Hematopoietic multipotent progenitor cell treated with erythropoietin and hydrocortisone succinate and interleukin-3 and kit ligand, for 17 days (in vitro differentiated cells): ENCODE data around the gene ADGRL3.

Experiments used
- DNase-seq: peaks from one replicate; pipeline ENCODE4 v3.0.0-alpha.2; 2015; ENCODE audit warnings: low spot score

Gene ADGRL3

DNA sequence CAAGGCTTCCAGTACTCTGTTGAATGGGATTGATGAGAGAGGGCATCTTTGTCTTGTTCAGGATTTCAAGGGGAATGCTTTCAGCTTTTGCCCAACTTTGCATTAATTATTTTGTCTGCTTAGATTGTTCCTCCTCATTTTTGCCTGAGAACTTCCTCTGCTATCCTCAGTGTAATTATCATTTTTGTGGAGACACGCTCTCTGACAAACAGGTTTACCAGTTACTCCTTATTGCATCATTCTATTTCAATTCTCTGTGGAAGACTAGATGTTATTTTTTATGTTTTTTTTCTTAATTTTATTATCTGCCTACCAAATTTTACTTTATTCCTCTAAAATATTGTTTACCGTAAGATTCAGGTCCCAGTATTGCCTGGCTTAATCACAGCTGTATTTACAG lies 349.2 kb downstream of the ADGRL3 start:
- DNase-seq: no peak

DNA sequence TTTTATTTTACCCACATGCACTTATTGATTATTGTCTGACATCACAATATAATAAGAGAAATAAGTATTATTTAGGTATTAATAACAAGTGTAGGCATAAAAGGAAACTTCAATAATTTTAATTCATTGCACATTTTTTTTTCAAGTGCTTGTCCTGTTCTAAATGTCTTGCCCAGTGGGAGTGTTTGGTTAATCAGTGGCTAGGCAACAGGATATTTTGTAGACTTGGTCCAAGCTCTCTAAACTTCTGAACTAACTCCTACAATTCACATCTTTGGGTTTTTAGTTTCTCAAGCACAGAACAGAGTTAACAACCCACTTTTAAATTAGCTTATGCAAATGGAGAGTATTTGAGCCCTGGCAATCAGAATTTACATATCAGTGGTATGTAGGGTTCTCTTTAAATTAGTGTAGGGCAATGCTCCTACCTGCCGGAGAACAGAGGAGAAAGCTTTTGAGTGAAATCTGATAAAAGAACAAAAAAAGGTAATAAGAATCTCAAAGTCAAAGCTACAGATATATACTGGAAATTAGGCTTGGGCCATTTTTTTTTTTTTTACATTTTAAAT lies 353.5 kb downstream of the ADGRL3 start:
- no peak for DNase-seq

DNA sequence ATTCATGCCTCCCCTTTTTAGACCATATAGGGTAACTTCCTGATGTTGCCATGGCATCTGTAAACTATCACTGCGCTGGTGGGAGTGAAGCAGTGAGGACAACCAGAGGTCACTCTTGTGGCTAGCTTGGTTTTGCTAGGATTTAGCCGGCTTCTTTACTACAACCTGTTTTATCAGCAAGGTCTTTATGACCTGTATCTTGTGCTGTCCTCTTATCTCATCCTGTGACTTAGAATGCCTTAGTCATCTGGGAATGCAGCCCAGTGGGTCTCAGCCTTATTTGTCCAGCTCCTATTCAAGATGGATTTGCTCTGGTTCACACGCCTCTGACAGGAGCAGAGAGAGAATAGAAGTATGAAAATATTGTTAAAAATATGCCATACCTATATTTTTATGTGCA lies 355.7 kb downstream of the ADGRL3 start:
- no peak for DNase-seq

- DNase-seq: no peak
These were observed 356.2 kb downstream of the ADGRL3 start for GRCh38 chr4:61556277-61556676.

GRCh38 chr4:61559396-61559795 lies 359.3 kb downstream of the ADGRL3 start:
- DNase-seq: no peak

GRCh38 chr4:61561028-61561427 lies 360.9 kb downstream of the ADGRL3 start:
- DNase-seq: no peak

GRCh38 chr4:61571761-61572559 lies 371.8 kb downstream of the ADGRL3 start:
- DNase-seq: no peak

DNA sequence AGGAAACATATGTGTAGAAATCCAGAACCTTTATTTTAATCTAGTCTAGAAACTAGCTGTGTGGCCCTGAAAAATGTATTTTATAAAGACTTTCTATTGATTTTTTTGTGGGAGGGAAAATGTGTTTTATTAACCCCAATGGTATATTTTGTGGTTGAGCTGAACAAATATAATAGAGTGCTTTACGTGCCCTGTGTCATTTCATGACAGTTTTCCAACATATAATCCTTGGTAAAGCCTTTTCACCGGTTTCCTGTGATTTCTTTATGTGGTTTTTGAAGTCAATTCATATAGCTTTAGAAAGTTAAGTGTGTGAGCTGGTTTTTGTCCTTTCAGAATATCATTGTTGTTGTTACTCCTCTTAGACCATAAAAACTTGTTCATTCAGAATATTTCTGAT lies 375.7 kb downstream of the ADGRL3 start:
- no peak for DNase-seq

DNA sequence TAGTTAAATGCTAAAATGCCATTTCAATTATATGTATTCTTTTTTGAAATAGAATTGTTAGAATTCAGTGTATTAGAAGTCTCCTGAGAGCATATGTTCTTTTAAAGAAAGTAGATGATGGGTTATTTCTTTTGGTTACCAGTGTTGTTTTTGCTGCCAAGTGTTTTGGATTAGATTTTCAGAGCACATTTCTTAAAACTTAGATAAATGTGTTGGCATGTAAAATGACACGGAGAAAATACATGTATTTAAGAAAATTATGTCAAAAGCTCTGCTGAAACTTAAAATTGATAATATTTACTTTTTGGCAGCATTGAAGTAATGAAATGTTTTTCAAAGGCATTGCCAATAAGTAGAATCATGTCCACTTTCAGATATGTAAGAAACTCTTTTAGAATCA lies 379.7 kb downstream of the ADGRL3 start:
- no peak for DNase-seq

GRCh38 chr4:61580721-61581377 lies 380.7 kb downstream of the ADGRL3 start:
- no peak for DNase-seq

DNA sequence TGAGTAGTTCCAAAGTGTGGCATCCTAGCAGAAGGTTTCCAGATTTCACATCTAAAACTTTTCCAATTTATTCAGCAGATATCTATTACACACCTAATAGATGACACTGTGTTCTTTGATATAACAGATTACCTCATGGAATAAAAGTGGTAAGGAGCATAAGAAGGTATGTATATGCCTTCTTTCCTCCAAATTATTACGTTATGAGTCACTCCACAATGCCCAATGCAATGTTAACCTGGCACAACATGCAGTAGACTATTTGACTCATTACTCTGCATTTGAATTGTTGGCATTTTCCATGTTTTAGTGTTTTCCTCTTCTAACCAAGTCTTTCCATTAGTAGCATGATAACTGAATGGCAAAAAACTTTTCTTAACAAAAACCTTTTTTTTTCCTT lies 383.6 kb downstream of the ADGRL3 start:
- no peak for DNase-seq

- no peak for DNase-seq
These were observed 388.7 kb downstream of the ADGRL3 start for GRCh38 chr4:61588621-61589402.

DNA sequence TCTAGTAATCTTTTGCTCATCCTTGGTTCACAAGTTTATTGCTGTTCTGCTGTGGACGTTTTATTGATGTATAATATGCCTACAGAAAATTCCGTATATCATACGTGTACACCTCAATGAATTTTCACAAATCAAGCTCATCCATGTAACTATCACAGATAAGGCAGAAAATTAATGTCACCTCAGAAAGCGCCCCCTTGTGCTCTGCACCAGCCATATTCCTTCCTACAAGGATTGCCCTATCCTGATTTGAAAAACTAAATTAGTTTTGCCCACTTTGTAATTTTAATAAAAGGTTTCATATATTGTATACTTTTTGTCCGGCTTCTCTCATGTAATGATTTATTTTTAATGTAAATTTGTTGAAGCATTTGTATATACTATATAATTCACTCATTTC lies 390.8 kb downstream of the ADGRL3 start:
- no peak for DNase-seq

DNA sequence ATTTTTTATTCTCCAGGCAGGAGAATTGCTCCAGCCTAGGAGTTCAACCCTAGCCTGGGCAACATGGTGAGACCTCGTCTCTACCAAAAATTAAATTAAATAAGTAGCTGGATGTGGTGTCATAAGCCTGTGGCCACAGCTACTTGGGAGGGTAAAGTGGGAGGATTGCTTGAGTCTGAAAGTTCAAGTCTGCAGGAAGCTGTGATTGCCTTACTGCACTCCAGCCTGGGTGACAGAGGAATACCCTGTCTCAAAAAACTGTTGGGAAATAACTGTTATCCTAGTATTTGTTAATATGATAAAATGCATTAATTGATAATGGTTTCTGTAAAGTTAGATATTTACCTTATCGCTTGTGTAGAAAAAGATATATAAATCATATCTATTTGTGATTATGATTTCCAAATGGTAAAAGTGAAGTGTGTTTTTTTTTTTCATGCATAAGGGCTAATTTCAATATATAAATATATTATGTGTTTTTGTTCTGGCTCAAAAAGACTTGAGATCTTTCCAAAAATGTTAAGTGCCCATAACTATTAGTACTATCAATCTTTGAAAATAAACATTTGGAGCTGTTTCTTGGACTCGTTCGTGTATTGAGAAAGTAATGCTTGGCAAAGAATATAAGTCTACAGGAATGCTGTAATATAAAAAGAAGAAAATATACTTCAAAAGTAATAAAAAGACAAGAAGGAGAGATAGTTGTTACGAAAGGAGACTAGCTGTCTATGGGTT lies 396.6 kb downstream of the ADGRL3 start:
- DNase-seq: no peak

- no peak for DNase-seq
These were observed 403.0 kb downstream of the ADGRL3 start for GRCh38 chr4:61603086-61603485.

DNA sequence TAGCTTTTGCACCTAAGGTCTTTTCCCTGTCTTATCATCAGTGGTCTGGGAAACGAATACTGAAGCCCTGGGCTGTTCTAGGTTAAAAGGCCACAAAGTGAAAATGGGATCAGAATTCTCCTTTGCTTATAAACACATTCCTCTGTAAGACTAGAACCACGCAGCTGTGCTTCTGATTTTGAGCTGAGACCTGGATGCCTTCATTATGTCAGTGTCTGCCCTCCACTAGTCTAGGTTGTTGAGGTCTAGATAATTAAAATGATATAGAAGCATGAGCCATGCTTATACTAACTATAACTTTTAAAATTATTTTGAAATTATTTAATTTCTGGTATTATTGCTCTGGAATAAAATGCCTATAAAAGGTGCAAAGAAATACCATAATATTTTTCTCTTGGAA lies 403.9 kb downstream of the ADGRL3 start:
- no peak for DNase-seq

- no peak for DNase-seq
These were observed 405.9 kb downstream of the ADGRL3 start for GRCh38 chr4:61605984-61606383.

- no peak for DNase-seq
These were observed 414.1 kb downstream of the ADGRL3 start for GRCh38 chr4:61614231-61614630.

- DNase-seq: no peak
These were observed 419.4 kb downstream of the ADGRL3 start for GRCh38 chr4:61619528-61619927.

DNA sequence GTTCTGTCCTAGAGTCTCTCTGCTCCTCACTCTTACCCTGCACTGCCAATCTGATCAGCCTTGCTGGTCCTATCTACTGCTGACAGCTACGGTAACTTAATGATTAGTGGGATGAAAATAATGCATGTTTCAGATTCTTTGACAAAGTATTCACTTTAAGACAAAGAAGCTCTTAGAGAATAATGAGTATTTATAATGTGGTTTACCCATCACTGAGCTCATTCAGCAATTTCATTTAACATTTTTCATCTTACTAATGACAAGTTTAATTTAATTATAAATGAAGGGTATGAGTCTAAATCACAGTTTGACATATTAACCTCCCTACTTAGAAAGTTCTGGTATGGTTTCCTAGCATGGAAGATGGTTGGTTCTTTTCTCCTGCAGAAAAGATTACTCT lies 428.2 kb downstream of the ADGRL3 start:
- DNase-seq: no peak

DNA sequence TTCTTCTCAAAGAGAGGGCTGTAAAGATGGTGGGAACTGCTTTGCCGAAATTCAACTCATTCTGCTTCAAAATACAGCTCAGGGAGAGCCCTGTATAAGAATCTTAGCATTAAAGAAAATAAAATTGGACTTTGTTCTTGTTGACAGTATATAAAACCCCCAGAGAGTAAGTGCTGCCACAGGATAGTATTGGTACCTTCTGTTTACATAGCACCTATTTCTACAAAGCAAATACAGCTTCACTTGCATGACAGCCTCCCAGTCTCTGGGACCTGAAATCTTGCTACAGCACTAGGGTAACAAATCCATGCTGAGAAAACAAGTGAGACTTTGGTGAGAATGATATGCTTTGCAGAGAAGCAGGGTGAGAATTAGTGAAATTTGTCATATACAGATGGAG lies 428.6 kb downstream of the ADGRL3 start:
- DNase-seq: no peak

- no peak for DNase-seq
These were observed 430.4 kb downstream of the ADGRL3 start for GRCh38 chr4:61630548-61630947.
